ENCODE data around the gene MEIG1.
"Not testable (repeated sequence)": the region's sequence is repeated elsewhere in the genome, so short reads cannot be mapped to it uniquely, and the experiment has no call there.

MEIG1 gene

GRCh38 chr10:14958872-14959220, 342 bp upstream of the MEIG1 start:
- DNase-seq, result no peak

GRCh38 chr10:14967897-14968296, 8.7 kb downstream of the MEIG1 start:
- DNase-seq, result no peak

- DNase-seq, result peak; percentile 75
Measured at GRCh38 chr10:14971867-14972448, 12.8 kb downstream of the MEIG1 start.

GRCh38 chr10:14974153-14974998, 15.2 kb downstream of the MEIG1 start:
- DNase-seq, result not testable (repeated sequence)

- no peak for DNase-seq
Measured at GRCh38 chr10:14975672-14976273, 16.6 kb downstream of the MEIG1 start.

- DNase-seq, result no peak
Measured at GRCh38 chr10:14982744-14983143, 23.6 kb downstream of the MEIG1 start.

GRCh38 chr10:14989552-14989951, 30.4 kb downstream of the MEIG1 start:
- not testable (repeated sequence) for DNase-seq

GRCh38 chr10:14991035-14991749, 32.0 kb downstream of the MEIG1 start:
- DNase-seq, result peak; percentile 74

- DNase-seq, result not testable (repeated sequence)
Measured at GRCh38 chr10:14992336-14992735, 33.1 kb downstream of the MEIG1 start.

GRCh38 chr10:14993500-14994455, 34.6 kb downstream of the MEIG1 start:
- not testable (repeated sequence) for DNase-seq

GRCh38 chr10:14995964-14996565, 36.9 kb downstream of the MEIG1 start:
- DNase-seq, result no peak

GRCh38 chr10:15013530-15013929, 54.3 kb downstream of the MEIG1 start:
- DNase-seq, result not testable (repeated sequence)

GRCh38 chr10:15015451-15015850, 56.3 kb downstream of the MEIG1 start:
- no peak for DNase-seq

GRCh38 chr10:15020966-15021365, 61.8 kb downstream of the MEIG1 start:
- DNase-seq, result not testable (repeated sequence)

Data from activated CD8-positive, alpha-beta memory T cell treated with anti-CD3 and anti-CD28 coated beads for 24 hours (primary cell).